PC-9 (cell line): Measurements from ENCODE around the gene SETD3. TPM values are rescaled to one million over a fixed set of nuclear protein-coding genes. Genes with fewer than 3 reads are reported as not detected.

Experiments used
- BruUV-seq: library from RNA; stranded (reverse); fragments of 400-500 nt; replicated peaks from 2 replicates; lab custom pipeline; 2021; lab: Mats Ljungman, UMichigan
- CTCF ChIA-PET: fragments of 300-600 bp; sonication (Branson Sonifier 250); formaldehyde crosslinking; loops from one replicate; lab custom pipeline; 2022; ENCODE audit warnings: antibody characterized with exemption; lab: Charles Lee
- POLR2A ChIA-PET: fragments of 300-600 bp; sonication (Branson Sonifier 250); formaldehyde crosslinking; loops from one replicate; lab custom pipeline; 2022; ENCODE audit warnings: antibody characterized with exemption; ENCODE audit not compliant: unreplicated experiment; lab: Charles Lee
- DNase-seq, 2 experiments: peaks; one replicate each; pipeline versions ENCODE4 v3.0.0 to v3.0.0-alpha.2; 2015 to 2022; ENCODE audit warnings: mixed read lengths in 1 of 2
- H2AFZ ChIP-seq: fragments of 200-600 bp; sonication (generic); 2 replicates; pipeline ENCODE4 v1.8.1; 2017; ENCODE audit warnings: antibody characterized with exemption
- H3F3A ChIP-seq: fragments of 200-600 bp; sonication (generic); 2 replicates; pipeline ENCODE4 v1.8.1; 2017; ENCODE audit warnings: antibody characterized with exemption, mild to moderate bottlenecking, low read depth; ENCODE audit not compliant: insufficient read depth
- H3K27ac ChIP-seq: fragments of 200-600 bp; sonication (generic); 2 replicates; pipeline ENCODE4 v1.6.1; 2016; ENCODE audit warnings: mixed run types
- H3K27me3 ChIP-seq: fragments of 200-600 bp; sonication (generic); 2 replicates; pipeline ENCODE4 v1.6.1; 2016; ENCODE audit warnings: low read depth, mixed run types; ENCODE audit not compliant: insufficient read depth
- H3K36me3 ChIP-seq: fragments of 200-600 bp; sonication (generic); 2 replicates; pipeline ENCODE4 v1.6.1; 2016; ENCODE audit warnings: low read depth, mixed run types
- H3K4me1 ChIP-seq: fragments of 200-600 bp; sonication (generic); replicated peaks from 2 replicates; pipeline ENCODE4 v1.6.1; 2016; ENCODE audit warnings: mixed run types; ENCODE audit not compliant: insufficient read depth
- H3K4me2 ChIP-seq: fragments of 200-600 bp; sonication (generic); 2 replicates; pipeline ENCODE4 v1.6.1; 2017; ENCODE audit warnings: mixed run types
- H3K4me3 ChIP-seq: fragments of 200-600 bp; sonication (generic); 2 replicates; pipeline ENCODE4 v1.6.1; 2016; ENCODE audit warnings: mixed run types
- H3K79me2 ChIP-seq: fragments of 200-600 bp; sonication (generic); 2 replicates; pipeline ENCODE4 v1.6.1; 2017; ENCODE audit warnings: low read depth, mixed run types
- H3K9me2 ChIP-seq: fragments of 200-600 bp; sonication (generic); 2 replicates; pipeline ENCODE4 v1.8.1; 2017; ENCODE audit warnings: mild to moderate bottlenecking; ENCODE audit not compliant: insufficient read depth
- H3K9me3 ChIP-seq: fragments of 200-600 bp; sonication (generic); 2 replicates; pipeline ENCODE4 v1.8.1; 2016; ENCODE audit warnings: low read depth; ENCODE audit not compliant: insufficient read depth
- H4K20me1 ChIP-seq: fragments of 200-600 bp; sonication (generic); 2 replicates; pipeline ENCODE4 v1.8.1; 2017; ENCODE audit not compliant: insufficient read depth
- EZH2 ChIP-seq: fragments of 200-600 bp; sonication (generic); IDR thresholded peaks from 2 replicates; pipeline ENCODE4 v1.8.0; 2017; ENCODE audit warnings: antibody characterized with exemption, low read depth
- intact Hi-C: fragments of 100-400 bp; cut with micrococcal nuclease; formaldehyde crosslinking; loops from one replicate; pipeline ENCODE4 v1.10.0; 2022; ENCODE audit not compliant: unreplicated experiment
- total RNA-seq: library from RNA; stranded (reverse); gene quantifications from 2 replicates; pipeline ENCODE4 v1.2.3, GENCODE V29; 2021
- TF ChIP-seq, protein P1 (sequence below): fragments of 200-600 bp; sonication (generic); conservative IDR thresholded peaks from 2 replicates; pipeline ENCODE4 v1.6.1; 2017; ENCODE audit warnings: mixed run types, antibody characterized with exemption, mild to moderate bottlenecking, moderate library complexity

SETD3 gene
- total RNA-seq, 1 experiment from 2014 or later, result 13.4 TPM

DNA sequence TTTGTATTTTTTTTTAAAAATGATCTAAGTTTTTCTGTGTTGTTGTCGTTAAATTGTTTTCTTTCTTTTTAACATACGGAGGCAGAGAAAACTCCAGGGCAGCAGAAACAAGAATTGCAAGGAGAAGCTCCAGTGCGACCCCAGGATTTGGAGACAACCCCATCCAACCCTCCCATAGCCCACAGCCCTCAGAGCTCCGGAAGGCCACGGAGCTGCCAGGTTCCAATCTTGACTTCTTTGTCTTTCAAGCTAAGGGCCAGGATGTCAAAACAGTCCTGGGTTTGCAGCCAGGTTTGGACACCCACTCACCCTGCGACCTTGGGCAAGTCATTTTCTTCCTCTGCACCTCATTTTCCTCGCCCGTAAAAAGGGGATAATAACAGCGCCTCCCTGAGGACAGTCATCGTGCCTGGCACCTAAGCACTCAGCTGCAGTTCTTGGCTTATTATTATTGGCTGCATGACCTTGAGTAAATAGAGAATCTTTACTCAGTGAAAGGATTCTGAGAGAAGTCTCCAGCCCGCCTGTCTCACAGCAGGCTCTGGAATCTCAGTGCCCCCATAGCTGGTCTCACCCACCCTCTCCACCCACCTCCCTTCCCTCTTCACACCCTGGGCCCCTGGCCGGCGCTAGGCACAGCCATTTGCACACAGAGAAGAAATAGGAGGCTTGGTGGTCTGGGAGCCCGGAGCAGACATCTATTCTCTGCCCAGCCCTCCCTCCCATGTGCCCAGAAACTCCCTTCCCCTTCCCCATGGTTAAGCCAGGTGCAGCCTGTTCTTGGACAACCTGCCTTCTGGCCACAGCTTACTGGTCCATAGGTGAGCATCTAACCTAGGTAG, 129.3 kb downstream of the SETD3 start:
- Histone ChIP-seq H3F3A (no peaks in the 10 kb centered on the region), H3K9me3 (no peaks in the 10 kb centered on the region), H3K4me1 (no peaks in the 10 kb centered on the region), H3K79me2 (no peaks in the 10 kb centered on the region), H3K36me3 (no peaks in the 10 kb centered on the region), H3K4me3 (no peak overlapping the region), H4K20me1 (no peaks in the 10 kb centered on the region), H3K4me2 (no peak overlapping the region), H3K9me2 (no peaks in the 10 kb centered on the region), H3K27ac (no peak overlapping the region), H3K27me3 (peaks cover 8% of the 10 kb centered on the region; the same call in 1 of the 2 replicates), H2AFZ (no peak overlapping the region)
- intact Hi-C loops, result no loop called here
- no TSS peak for BruUV-seq
- ChIA-PET POLR2A (no interaction called here), CTCF (no interaction called here)
- no peak for DNase-seq
- TF ChIP-seq, protein P1, sequence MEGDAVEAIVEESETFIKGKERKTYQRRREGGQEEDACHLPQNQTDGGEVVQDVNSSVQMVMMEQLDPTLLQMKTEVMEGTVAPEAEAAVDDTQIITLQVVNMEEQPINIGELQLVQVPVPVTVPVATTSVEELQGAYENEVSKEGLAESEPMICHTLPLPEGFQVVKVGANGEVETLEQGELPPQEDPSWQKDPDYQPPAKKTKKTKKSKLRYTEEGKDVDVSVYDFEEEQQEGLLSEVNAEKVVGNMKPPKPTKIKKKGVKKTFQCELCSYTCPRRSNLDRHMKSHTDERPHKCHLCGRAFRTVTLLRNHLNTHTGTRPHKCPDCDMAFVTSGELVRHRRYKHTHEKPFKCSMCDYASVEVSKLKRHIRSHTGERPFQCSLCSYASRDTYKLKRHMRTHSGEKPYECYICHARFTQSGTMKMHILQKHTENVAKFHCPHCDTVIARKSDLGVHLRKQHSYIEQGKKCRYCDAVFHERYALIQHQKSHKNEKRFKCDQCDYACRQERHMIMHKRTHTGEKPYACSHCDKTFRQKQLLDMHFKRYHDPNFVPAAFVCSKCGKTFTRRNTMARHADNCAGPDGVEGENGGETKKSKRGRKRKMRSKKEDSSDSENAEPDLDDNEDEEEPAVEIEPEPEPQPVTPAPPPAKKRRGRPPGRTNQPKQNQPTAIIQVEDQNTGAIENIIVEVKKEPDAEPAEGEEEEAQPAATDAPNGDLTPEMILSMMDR, result no peak
- TF ChIP-seq EZH2, result no peak

- TF ChIP-seq, protein P1, result no peak
- no peak for TF ChIP-seq EZH2
- BruUV-seq, result no TSS peak
- H3K27ac ChIP-seq, result no peak overlapping the region
- no peaks in the 10 kb centered on the region for H3F3A ChIP-seq
- no peaks in the 10 kb centered on the region for H3K4me1 ChIP-seq
- peaks cover 11% of the 10 kb centered on the region for H3K27me3 ChIP-seq
- H4K20me1 ChIP-seq, result no peaks in the 10 kb centered on the region
- H3K4me3 ChIP-seq, result no peak overlapping the region
- H2AFZ ChIP-seq, result no peak overlapping the region
- H3K9me2 ChIP-seq, result no peaks in the 10 kb centered on the region
- intact Hi-C loops, result no loop called here
- H3K4me2 ChIP-seq, result no peak overlapping the region
- H3K79me2 ChIP-seq, result no peaks in the 10 kb centered on the region
- DNase-seq, result no peak
- ChIA-PET POLR2A (no interaction called here), CTCF (no interaction called here)
- H3K36me3 ChIP-seq, result no peaks in the 10 kb centered on the region
- no peaks in the 10 kb centered on the region for H3K9me3 ChIP-seq
Observed at GRCh38 chr14:99350751-99351150, 129.9 kb downstream of the SETD3 start.

GRCh38 chr14:99349721-99350495, 130.8 kb downstream of the SETD3 start:
- Histone ChIP-seq H3K9me2 (no peaks in the 10 kb centered on the region), H3F3A (no peaks in the 10 kb centered on the region), H3K4me3 (no peak overlapping the region), H3K4me1 (no peaks in the 10 kb centered on the region), H3K36me3 (no peaks in the 10 kb centered on the region), H4K20me1 (no peaks in the 10 kb centered on the region), H3K79me2 (no peaks in the 10 kb centered on the region), H3K27me3 (peaks cover 17% of the 10 kb centered on the region), H2AFZ (no peak overlapping the region), H3K27ac (no peak overlapping the region), H3K4me2 (no peak overlapping the region), H3K9me3 (no peaks in the 10 kb centered on the region)
- TF ChIP-seq EZH2, result no peak
- TF ChIP-seq, protein P1, result no peak
- CTCF ChIA-PET, result no interaction called here
- DNase-seq, result no peak
- no TSS peak for BruUV-seq
- intact Hi-C loops, result no loop called here
- POLR2A ChIA-PET, result no interaction called here
